H1 (cell line): ENCODE data around the gene GDF3. TPM values are rescaled to one million over a fixed set of nuclear protein-coding genes. Genes with fewer than 3 reads are reported as not detected.

Experiments used
- CTCF ChIA-PET: fragments of 300-600 bp; sonication (Branson Sonifier 250); formaldehyde crosslinking; loops from one replicate; lab custom pipeline; 2021; ENCODE audit not compliant: partially characterized antibody; lab: Charles Lee
- POLR2A ChIA-PET: fragments of 300-600 bp; sonication (Branson Sonifier 250); formaldehyde crosslinking; loops from one replicate; lab custom pipeline; 2021; ENCODE audit warnings: inconsistent platforms; ENCODE audit not compliant: partially characterized antibody; lab: Charles Lee
- DNase-seq, 2 experiments: peaks; one replicate each; pipeline versions ENCODE4 v3.0.0 to v3.0.0-alpha.2; 2010 to 2022; ENCODE audit warnings: low spot score in 2 of 2, low read depth in 1 of 2, mixed read lengths in 1 of 2
- FAIRE-seq: peaks from 2 replicates; lab custom pipeline; 2011; peaks lifted over from hg19 to GRCh38; lab: Jason Lieb, UNC
- H2AFZ ChIP-seq: 2 replicates; pipeline ENCODE4 v1.8.1; 2012; ENCODE audit warnings: low read length, inconsistent platforms
- H2AK5ac ChIP-seq: 2 replicates; pipeline ENCODE4 v1.6.1; 2013; ENCODE audit warnings: low read depth, low read length
- H2BK120ac ChIP-seq: replicated peaks from 2 replicates; pipeline ENCODE3; 2013; ENCODE audit warnings: low read depth, low read length, inconsistent platforms
- H2BK12ac ChIP-seq: 2 replicates; pipeline ENCODE4 v1.6.1; 2013; ENCODE audit warnings: low read depth, low read length
- H2BK15ac ChIP-seq: 2 replicates; pipeline ENCODE4 v1.6.1; 2013; ENCODE audit warnings: low read length
- H2BK20ac ChIP-seq: 2 replicates; pipeline ENCODE4 v1.6.1; 2013; ENCODE audit warnings: low read length
- H2BK5ac ChIP-seq: 2 replicates; pipeline ENCODE4 v1.6.1; 2013; ENCODE audit warnings: low read depth, low read length
- H3K14ac ChIP-seq: 2 replicates; pipeline ENCODE4 v1.6.1; 2013; ENCODE audit warnings: inconsistent platforms; ENCODE audit not compliant: insufficient read length
- H3K18ac ChIP-seq: 2 replicates; pipeline ENCODE4 v1.6.1; 2013; ENCODE audit warnings: low read length; ENCODE audit errors: extremely low read depth
- H3K23ac ChIP-seq: 2 replicates; pipeline ENCODE4 v1.6.1; 2013; ENCODE audit warnings: inconsistent platforms; ENCODE audit not compliant: insufficient read length
- H3K23me2 ChIP-seq: 2 replicates; pipeline ENCODE4 v1.6.1; 2013; ENCODE audit warnings: low read depth, low read length
- H3K27ac ChIP-seq: 2 replicates; pipeline ENCODE4 v1.6.1; 2011; ENCODE audit warnings: low read depth, low read length, inconsistent platforms
- H3K27me3 ChIP-seq, 4 experiments: replicated peaks in 1 of 4; 1 replicate in 1 of 4; 2 replicates in 3 of 4; pipeline versions ENCODE4 v1.6.1 to v1.8.1; 2011 to 2013; ENCODE audit warnings: low read length in 3 of 4, mild to moderate bottlenecking in 3 of 4, inconsistent platforms in 2 of 4, mixed read lengths in 2 of 4, moderate library complexity in 1 of 4; ENCODE audit not compliant: control insufficient read depth in 3 of 4, insufficient read depth in 3 of 4; ENCODE audit errors: extremely low read depth in 1 of 4
- H3K36me3 ChIP-seq, 4 experiments: 2 replicates each; pipeline versions ENCODE4 v1.6.1 to v1.8.1; 2011 to 2013; ENCODE audit warnings: mild to moderate bottlenecking in 4 of 4, low read length in 3 of 4, moderate library complexity in 2 of 4, control low read depth in 1 of 4, inconsistent platforms in 1 of 4; ENCODE audit not compliant: insufficient read depth in 4 of 4, control insufficient read depth in 2 of 4
- H3K4ac ChIP-seq: replicated peaks from 2 replicates; pipeline ENCODE3; 2013; ENCODE audit warnings: low read length, low read depth, mixed read lengths, inconsistent platforms; ENCODE audit not compliant: insufficient read length
- H3K4me1 ChIP-seq, 4 experiments: replicated peaks in 1 of 4; 1 replicate in 1 of 4; 2 replicates in 3 of 4; pipeline versions ENCODE4 v1.6.1 to v1.8.1; 2011 to 2013; ENCODE audit warnings: low read length in 3 of 4, inconsistent platforms in 2 of 4, mixed read lengths in 1 of 4; ENCODE audit not compliant: insufficient read depth in 4 of 4, control insufficient read depth in 3 of 4
- H3K4me2 ChIP-seq, 2 experiments: 2 replicates each; pipeline versions ENCODE4 v1.6.1 to v1.8.1; 2011 to 2013; ENCODE audit warnings: low read depth in 2 of 2, low read length in 2 of 2, control low read depth in 1 of 2, inconsistent platforms in 1 of 2, mild to moderate bottlenecking in 1 of 2; ENCODE audit not compliant: insufficient read depth in 1 of 2
- H3K4me3 ChIP-seq, 4 experiments: fragments of 200-600, 300-600 bp in 1 of 4; sonication (generic), shearing (Covaris generic), sonication (Bioruptor Twin) in 1 of 4; 2 replicates each; pipeline versions ENCODE4 v1.5.1 to v1.8.1; 2011 to 2016; ENCODE audit warnings: low read length in 4 of 4, low read depth in 3 of 4, control low read depth in 2 of 4, inconsistent platforms in 2 of 4, mild to moderate bottlenecking in 2 of 4, mixed read lengths in 1 of 4, moderate library complexity in 1 of 4; ENCODE audit not compliant: insufficient read depth in 2 of 4; ENCODE audit errors: extremely low read depth in 1 of 4
- H3K56ac ChIP-seq: replicated peaks from 2 replicates; pipeline ENCODE3; 2013; ENCODE audit warnings: low read depth, mild to moderate bottlenecking, mixed read lengths, low read length, inconsistent platforms; ENCODE audit not compliant: insufficient read length
- H3K79me1 ChIP-seq: 2 replicates; pipeline ENCODE4 v1.6.1; 2013; ENCODE audit warnings: low read depth, low read length, control low read depth
- H3K79me2 ChIP-seq, 2 experiments: 2 replicates each; pipeline versions ENCODE4 v1.6.1 to v1.8.1; 2012 to 2013; ENCODE audit warnings: low read length in 2 of 2, mild to moderate bottlenecking in 2 of 2, inconsistent platforms in 1 of 2; ENCODE audit not compliant: insufficient read depth in 2 of 2, control insufficient read depth in 1 of 2
- H3K9ac ChIP-seq, 4 experiments: replicated peaks in 1 of 4; 1 replicate in 1 of 4; 2 replicates in 3 of 4; pipeline versions ENCODE4 v1.6.1 to v1.8.1; 2011 to 2013; ENCODE audit warnings: low read depth in 3 of 4, low read length in 3 of 4, control low read depth in 2 of 4, mild to moderate bottlenecking in 2 of 4, moderate library complexity in 2 of 4, inconsistent platforms in 1 of 4; ENCODE audit errors: extremely low read depth in 1 of 4
- H3K9me3 ChIP-seq, 2 experiments: 2 replicates each; pipeline versions ENCODE4 v1.6.1 to v1.8.1; 2012 to 2013; ENCODE audit warnings: mild to moderate bottlenecking in 2 of 2, moderate library complexity in 2 of 2, control low read depth in 1 of 2, inconsistent platforms in 1 of 2, low read depth in 1 of 2, low read length in 1 of 2, mixed read lengths in 1 of 2; ENCODE audit not compliant: insufficient read depth in 2 of 2
- H4K20me1 ChIP-seq, 2 experiments: replicated peaks in 1 of 2; 2 replicates each; pipeline versions ENCODE3 to v1.8.1; 2011 to 2013; ENCODE audit warnings: inconsistent platforms in 2 of 2, low read length in 2 of 2, mild to moderate bottlenecking in 1 of 2; ENCODE audit not compliant: insufficient read depth in 2 of 2, control insufficient read depth in 1 of 2
- H4K5ac ChIP-seq: 2 replicates; pipeline ENCODE4 v1.6.1; 2013; ENCODE audit warnings: low read length, low read depth, mixed read lengths, inconsistent platforms; ENCODE audit not compliant: insufficient read length
- H4K8ac ChIP-seq: 2 replicates; pipeline ENCODE4 v1.8.0; 2013; ENCODE audit warnings: mild to moderate bottlenecking, moderate library complexity, low read length, inconsistent platforms; ENCODE audit not compliant: insufficient read depth; ENCODE audit errors: extremely low read depth
- H4K91ac ChIP-seq: replicated peaks from 2 replicates; pipeline ENCODE3; 2013; ENCODE audit warnings: low read length, mixed read lengths, inconsistent platforms; ENCODE audit not compliant: insufficient read length
- BCL11A ChIP-seq, 2 experiments: IDR thresholded peaks; one replicate each; pipeline ENCODE4 v1.6.1; 2011; ENCODE audit warnings: low read depth in 2 of 2, low read length in 2 of 2, mild to moderate bottlenecking in 2 of 2
- CTCF ChIP-seq, 3 experiments: IDR thresholded peaks; 1 replicate in 2 of 3; 2 replicates in 1 of 3; pipeline versions ENCODE4 v1.5.1 to v1.6.1; 2011; ENCODE audit warnings: low read length in 3 of 3, mild to moderate bottlenecking in 3 of 3, inconsistent platforms in 2 of 3, low read depth in 1 of 3, moderate library complexity in 1 of 3; ENCODE audit not compliant: insufficient read depth in 1 of 3; ENCODE audit errors: control extremely low read depth in 1 of 3
- EGR1 ChIP-seq: IDR thresholded peaks from 2 replicates; pipeline ENCODE4 v1.6.1; 2011; ENCODE audit warnings: low read depth, low read length, borderline replicate concordance
- RAD21 ChIP-seq, 2 experiments: IDR thresholded peaks in 1 of 2; conservative IDR thresholded peaks in 1 of 2; 2 replicates each; pipeline ENCODE4 v1.6.1; 2011; ENCODE audit warnings: low read depth in 2 of 2, low read length in 2 of 2, improper control_type of control experiment in 1 of 2, inconsistent platforms in 1 of 2, mild to moderate bottlenecking in 1 of 2, moderate library complexity in 1 of 2
- SIN3A ChIP-seq, 2 experiments: IDR thresholded peaks in 1 of 2; conservative IDR thresholded peaks in 1 of 2; 2 replicates each; pipeline ENCODE4 v1.6.1; 2011 to 2012; ENCODE audit warnings: low read length in 2 of 2, improper control_type of control experiment in 1 of 2, low read depth in 1 of 2, mild to moderate bottlenecking in 1 of 2
- SP2 ChIP-seq: IDR thresholded peaks from 2 replicates; pipeline ENCODE4 v1.6.1; 2012; ENCODE audit warnings: mild to moderate bottlenecking, low read length, inconsistent platforms
- SRF ChIP-seq: IDR thresholded peaks from 2 replicates; pipeline ENCODE4 v1.6.1; 2011; ENCODE audit warnings: mild to moderate bottlenecking, low read depth, low read length, moderate library complexity
- TBP ChIP-seq: IDR thresholded peaks from 2 replicates; pipeline ENCODE4 v1.6.1; 2011; ENCODE audit warnings: low read depth, low read length, improper control_type of control experiment
- YY1 ChIP-seq: IDR thresholded peaks from 2 replicates; pipeline ENCODE4 v1.6.1; 2011; ENCODE audit warnings: low read depth, mild to moderate bottlenecking, low read length
- WGBS, 2 experiments: shearing (Covaris generic) in 1 of 2; methylation state at CpG; one replicate each; pipeline versions ENCODE4 v1.1.6 to v1.1.7; 2013 to 2015; ENCODE audit warnings: low lambda C conversion rate in 2 of 2, mixed read lengths in 2 of 2, inconsistent platforms in 1 of 2, low coverage in 1 of 2, missing lambda C conversion rate in 1 of 2; ENCODE audit not compliant: insufficient replicate concordance in 2 of 2, insufficient coverage in 1 of 2, insufficient read length in 1 of 2; ENCODE audit errors: extremely low coverage in 1 of 2, missing lambda C conversion rate in 1 of 2; 5-methylcytosine and 5-hydroxymethylcytosine counted together
- polyA plus RNA-seq, 7 experiments: library from polyadenylated mRNA; depleted of rRNA in 3 of 7; stranded (reverse) in 5 of 7; unstranded in 2 of 7; fragments of >200 nt in 5 of 7; fragments of 200-250 nt in 2 of 7; gene quantifications; 1 replicate in 5 of 7; 2 replicates in 1 of 7; 4 replicates in 1 of 7; pipeline versions ENCODE4 v1.2.1 to v1.2.3, GENCODE V29; 2011 to 2013; ENCODE audit warnings: missing spikeins in 2 of 7, mixed read lengths in 2 of 7
- total RNA-seq: library from RNA; stranded (reverse); fragmentation: NEBNext Ultra II Directional; extraction: Animal tissue kit (Norgen Biotek cat#: 25700); gene quantifications from 2 replicates; pipeline ENCODE4 v1.2.1, GENCODE V29; 2021

GDF3 gene
- total and polyA plus RNA-seq, 2 of the 8 experiments (the other 6 are each of a cell fraction or from before 2014, with no cell fraction given), result 4.3 to 16.8 TPM

DNA sequence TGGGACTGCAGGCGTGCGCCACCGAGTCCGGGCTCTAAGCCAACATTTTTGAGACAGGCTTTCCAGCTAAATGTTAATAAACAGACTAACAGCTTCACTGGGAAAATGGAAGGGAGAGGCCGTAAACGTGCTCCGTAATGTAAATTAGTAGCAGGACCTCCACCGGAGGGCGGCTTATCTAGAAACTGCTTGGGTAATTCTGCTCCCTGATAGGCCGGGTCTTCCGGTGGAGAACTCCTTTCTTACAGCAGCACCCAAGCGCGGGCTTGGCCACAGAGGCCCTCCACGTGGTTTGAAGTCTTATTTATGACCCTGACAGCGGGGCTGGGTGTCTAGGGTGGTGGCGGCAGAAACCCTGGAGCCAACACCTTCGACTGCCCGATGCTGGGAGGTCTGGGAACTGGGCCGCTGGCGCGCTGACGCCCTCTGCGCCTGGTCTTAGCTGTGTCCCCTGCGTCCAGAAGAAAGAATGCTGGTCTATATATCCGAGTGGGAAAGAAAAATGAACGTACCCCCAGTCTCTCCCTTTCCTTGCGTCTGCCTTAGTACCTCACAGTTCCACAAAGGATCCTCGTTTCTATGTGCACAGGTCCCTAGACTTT is 17.4 kb upstream of the GDF3 start:
- H2BK12ac ChIP-seq, result peak overlapping the region; percentile 80; the same call in 1 of the 2 replicates
- peak overlapping the region; percentile 15; the same call in 1 of the 2 replicates for H2AK5ac ChIP-seq
- CTCF ChIA-PET, result interaction anchor here (0.6 to 4.9 kb wide), 11 partner anchors 8 to 644 kb away, joined by 3 to 69 read pairs (median 3); no protein-coding TSS in a partner anchor
- H3K14ac ChIP-seq, result no peak overlapping the region
- H3K4ac ChIP-seq, result peak overlapping the region; percentile 57
- H4K5ac ChIP-seq, result no peak overlapping the region
- POLR2A ChIA-PET, result interaction anchor here (0.5 to 1.0 kb wide), 3 partner anchors 93 to 815 kb away, joined by 3 read pairs; no protein-coding TSS in a partner anchor
- H3K27ac ChIP-seq, result no peak overlapping the region
- no peaks in the 10 kb centered on the region for H3K36me3 ChIP-seq
- H2BK5ac ChIP-seq, result 0 out of 2 replicates have a peak overlapping the region, but pooled peaks have one; percentile 44
- no peak overlapping the region for H2AFZ ChIP-seq
- H2BK120ac ChIP-seq, result no peak overlapping the region
- H3K79me1 ChIP-seq, result no peaks in the 10 kb centered on the region
- no peaks in the 10 kb centered on the region for H4K20me1 ChIP-seq
- no peak overlapping the region for H3K9ac ChIP-seq
- FAIRE-seq (no peak), DNase-seq (peak in 1 of 2 experiments; percentile 53)
- H2BK20ac ChIP-seq, result peak overlapping the region; percentile 48; the same call in 1 of the 2 replicates
- H3K27me3 ChIP-seq, result no peaks in the 10 kb centered on the region
- no peak overlapping the region for H4K8ac ChIP-seq
- H3K18ac ChIP-seq, result no peak overlapping the region; the same call in 1 of the 2 replicates
- no peaks in the 10 kb centered on the region for H3K9me3 ChIP-seq
- H3K4me3 ChIP-seq, result no peak overlapping the region
- H3K56ac ChIP-seq, result no peak overlapping the region
- H3K4me2 ChIP-seq, result no peak overlapping the region
- no peaks in the 10 kb centered on the region for H3K79me2 ChIP-seq
- peaks cover 0 to 8% (median 4%) of the 10 kb centered on the region in 4 experiments; a peak in 4 of 7 replicates for H3K4me1 ChIP-seq
- peak overlapping the region; percentile 84 for H4K91ac ChIP-seq
- 0 out of 2 replicates have a peak overlapping the region, but pooled peaks have one; percentile 72 for H2BK15ac ChIP-seq
- 84% methylated on average over 28 of the region's 28 CpGs; no CpG with 5 or more reads in 1 of the 2 experiments for WGBS, 2 experiments
- H3K23me2 ChIP-seq, result no peaks in the 10 kb centered on the region
- H3K23ac ChIP-seq, result no peak overlapping the region
- no peak for TF ChIP-seq SIN3A (conservative IDR thresholded peaks at IDR 0.05 in 1 of 2, IDR thresholded peaks at IDR 0.05 in 1 of 2; ENCODE audit: low read depth in 1 of 2, low read length in 2 of 2)
- TF ChIP-seq CTCF (IDR thresholded peaks at IDR 0.05; ENCODE audit: control extremely low read depth in 1 of 3, insufficient read depth in 1 of 3, low read depth in 1 of 3, low read length in 3 of 3), result peak in 1 of 3 experiments; percentile 16; a peak in 1 of 4 replicates
- TF ChIP-seq SP2, result no peak
- TF ChIP-seq TBP, result no peak
- peak in 1 of 2 experiments; percentile 20; a peak in 2 of 4 replicates for TF ChIP-seq RAD21 (IDR thresholded peaks at IDR 0.05 in 1 of 2, conservative IDR thresholded peaks at IDR 0.05 in 1 of 2; ENCODE audit: low read depth in 2 of 2, low read length in 2 of 2)
- TF ChIP-seq BCL11A (IDR thresholded peaks at IDR 0.05; ENCODE audit: low read depth in 2 of 2, low read length in 2 of 2), result no peak
- TF ChIP-seq YY1, result no peak
- no peak for TF ChIP-seq EGR1
- TF ChIP-seq SRF, result no peak
